Aorta (tissue), 4 donors: ENCODE data around the gene IFITM5. TPM values are rescaled to one million over a fixed set of nuclear protein-coding genes. Genes with fewer than 3 reads are reported as not detected.

ENCODE experiments used
- polyA plus RNA-seq, 2 donors: library from polyadenylated mRNA; stranded (reverse); fragments of 200-250 nt; gene quantifications; one replicate each; pipeline ENCODE4 v1.2.3, GENCODE V29; 2013
- total RNA-seq, 2 donors: library from RNA; stranded (reverse); fragmentation: NEBNext Ultra II Directional; extraction: Animal tissue kit (Norgen Biotek cat#: 25700); gene quantifications; one replicate each; pipeline ENCODE4 v1.2.1, GENCODE V29; 2021
- donor health status: healthy with polysubstance abuse.
- donor health status: Bipolar disorder and iron deficiency.
- donor health status: DM: no; HTN: no; CAD: no.
- donor health status: DM: yes; HTN: yes; CAD: no.

The IFITM5 gene
- total and polyA plus RNA-seq, 4 donors: not detected

Other genes with a start within 250 kb of the IFITM5 start
- not detected for gene SCGB1C1, start 106.4 kb downstream of the IFITM5 start, total RNA-seq
- not detected for gene SCGB1C1, start 106.4 kb downstream of the IFITM5 start, polyA plus RNA-seq
- gene BET1L, start 92.1 kb downstream of the IFITM5 start, total RNA-seq: 10 to 100 TPM; 50.3 to 55.4 TPM
- 10 to 100 TPM; 24.0 to 40.1 TPM for gene BET1L, start 92.1 kb downstream of the IFITM5 start, polyA plus RNA-seq
- gene RIC8A, start 91.8 kb downstream of the IFITM5 start, total RNA-seq: 10 to 100 TPM; 70.1 to 77.3 TPM
- 10 to 100 TPM; 30.6 to 65.6 TPM for gene RIC8A, start 91.8 kb downstream of the IFITM5 start, polyA plus RNA-seq
- 10 to 100 TPM in 1 of 2 donors, 1 to 10 TPM in 1; 8.6 to 17.6 TPM for gene SIRT3, start 63.2 kb downstream of the IFITM5 start, total RNA-seq
- 10 to 100 TPM; 14.8 to 24.8 TPM for gene SIRT3, start 63.2 kb downstream of the IFITM5 start, polyA plus RNA-seq
- gene PSMD13, start 62.5 kb downstream of the IFITM5 start, total RNA-seq: 10 to 100 TPM; 75.4 to 80.9 TPM
- gene PSMD13, start 62.5 kb downstream of the IFITM5 start, polyA plus RNA-seq: 100 to 1,000 TPM in 1 of 2 donors, 10 to 100 TPM in 1; 70.9 to 123 TPM
- gene NLRP6, start 21.1 kb downstream of the IFITM5 start, total RNA-seq: under 1 TPM; 0.66 to 0.88 TPM
- 1 to 10 TPM in 1 of 2 donors, not detected in 1; 6.1 TPM for gene NLRP6, start 21.1 kb downstream of the IFITM5 start, polyA plus RNA-seq
- 10 to 100 TPM; 42.1 to 61.6 TPM for gene PGGHG, start 10.4 kb downstream of the IFITM5 start, total RNA-seq
- gene PGGHG, start 10.4 kb downstream of the IFITM5 start, polyA plus RNA-seq: 100 to 1,000 TPM in 1 of 2 donors, 10 to 100 TPM in 1; 23.9 to 197 TPM
- 100 to 1,000 TPM; 695 to 841 TPM for gene IFITM2, start 8.3 kb upstream of the IFITM5 start, total RNA-seq
- 1,000 to 10,000 TPM in 1 of 2 donors, 100 to 1,000 TPM in 1; 424 to 1,109 TPM for gene IFITM2, start 8.3 kb upstream of the IFITM5 start, polyA plus RNA-seq
- 100 to 1,000 TPM; 278 to 311 TPM for gene IFITM1, start 14.5 kb upstream of the IFITM5 start, total RNA-seq
- gene IFITM1, start 14.5 kb upstream of the IFITM5 start, polyA plus RNA-seq: 10 to 100 TPM; 46.7 to 88.3 TPM
- 1,000 to 10,000 TPM; 1,112 to 1,381 TPM for gene IFITM3, start 21.3 kb upstream of the IFITM5 start, total RNA-seq
- gene IFITM3, start 21.3 kb upstream of the IFITM5 start, polyA plus RNA-seq: 1,000 to 10,000 TPM in 1 of 2 donors, 100 to 1,000 TPM in 1; 856 to 2,374 TPM
- 1 to 10 TPM in 1 of 2 donors, under 1 TPM in 1; 0.58 to 3.2 TPM for gene B4GALNT4, start 70.0 kb upstream of the IFITM5 start, total RNA-seq
- gene B4GALNT4, start 70.0 kb upstream of the IFITM5 start, polyA plus RNA-seq: 1 to 10 TPM in 1 of 2 donors, under 1 TPM in 1; 0.38 to 4.6 TPM
- under 1 TPM in 1 of 2 donors, not detected in 1; 0.42 TPM for gene PKP3, start 94.7 kb upstream of the IFITM5 start, total RNA-seq
- gene PKP3, start 94.7 kb upstream of the IFITM5 start, polyA plus RNA-seq: 10 to 100 TPM in 1 of 2 donors, under 1 TPM in 1; 0.05 to 10.9 TPM
- gene SIGIRR, start 115.5 kb upstream of the IFITM5 start, total RNA-seq: 10 to 100 TPM; 19.8 to 47.8 TPM
- gene SIGIRR, start 115.5 kb upstream of the IFITM5 start, polyA plus RNA-seq: 10 to 100 TPM; 27.8 to 52.7 TPM
- 1 to 10 TPM; 1.3 to 2.8 TPM for gene ANO9, start 142.5 kb upstream of the IFITM5 start, total RNA-seq
- 1 to 10 TPM in 1 of 2 donors, under 1 TPM in 1; 0.41 to 8.1 TPM for gene ANO9, start 142.5 kb upstream of the IFITM5 start, polyA plus RNA-seq
- 10 to 100 TPM; 19.2 to 34.1 TPM for gene PTDSS2, start 150.8 kb upstream of the IFITM5 start, total RNA-seq
- 10 to 100 TPM; 10.1 to 47.6 TPM for gene PTDSS2, start 150.8 kb upstream of the IFITM5 start, polyA plus RNA-seq
- 100 to 1,000 TPM; 146 to 184 TPM for gene RNH1, start 207.7 kb upstream of the IFITM5 start, total RNA-seq
- gene RNH1, start 207.7 kb upstream of the IFITM5 start, polyA plus RNA-seq: 100 to 1,000 TPM; 125 to 224 TPM
- 10 to 100 TPM; 35.9 to 44.9 TPM for gene HRAS, start 236.1 kb upstream of the IFITM5 start, total RNA-seq
- gene HRAS, start 236.1 kb upstream of the IFITM5 start, polyA plus RNA-seq: 100 to 1,000 TPM in 1 of 2 donors, 10 to 100 TPM in 1; 75.9 to 142 TPM
- gene LRRC56, start 238.0 kb upstream of the IFITM5 start, total RNA-seq: 1 to 10 TPM; 1.0 to 1.3 TPM
- gene LRRC56, start 238.0 kb upstream of the IFITM5 start, polyA plus RNA-seq: 1 to 10 TPM in 1 of 2 donors, under 1 TPM in 1; 0.25 to 1.5 TPM